Sciatic nerve (tissue), 2 donors: ENCODE data around the gene TNFRSF1B. TPM values are rescaled to one million over a fixed set of nuclear protein-coding genes. Genes with fewer than 3 reads are reported as not detected.

Experiments used
- ATAC-seq: fragments of 200-7000 bp; cut with Tn5 transposase; one replicate; pipeline ENCODE4 v1.9.1; 2020; ENCODE audit warnings: mild to moderate bottlenecking, moderate library complexity
- DNase-seq: peaks from one replicate; pipeline ENCODE4 v3.0.0-alpha.2; 2020; ENCODE audit warnings: low spot score
- intact Hi-C: fragments of 100-400 bp; cut with DNase I; formaldehyde crosslinking; loops from one replicate; pipeline ENCODE4 v1.14.2; 2022
- total RNA-seq: library from RNA; stranded (reverse); fragmentation: NEBNext Ultra II Directional; extraction: Animal tissue kit (Norgen Biotek cat#: 25700); gene quantifications from one replicate; pipeline ENCODE4 v1.2.1, GENCODE V29; 2021
- donor health status: DM: no; HTN: no; CAD: no.
- donor health status: DM: no; HTN: no; CAD: no.

Gene TNFRSF1B
- total RNA-seq, 1 donor from 2014 or later = 90.9 TPM

DNA sequence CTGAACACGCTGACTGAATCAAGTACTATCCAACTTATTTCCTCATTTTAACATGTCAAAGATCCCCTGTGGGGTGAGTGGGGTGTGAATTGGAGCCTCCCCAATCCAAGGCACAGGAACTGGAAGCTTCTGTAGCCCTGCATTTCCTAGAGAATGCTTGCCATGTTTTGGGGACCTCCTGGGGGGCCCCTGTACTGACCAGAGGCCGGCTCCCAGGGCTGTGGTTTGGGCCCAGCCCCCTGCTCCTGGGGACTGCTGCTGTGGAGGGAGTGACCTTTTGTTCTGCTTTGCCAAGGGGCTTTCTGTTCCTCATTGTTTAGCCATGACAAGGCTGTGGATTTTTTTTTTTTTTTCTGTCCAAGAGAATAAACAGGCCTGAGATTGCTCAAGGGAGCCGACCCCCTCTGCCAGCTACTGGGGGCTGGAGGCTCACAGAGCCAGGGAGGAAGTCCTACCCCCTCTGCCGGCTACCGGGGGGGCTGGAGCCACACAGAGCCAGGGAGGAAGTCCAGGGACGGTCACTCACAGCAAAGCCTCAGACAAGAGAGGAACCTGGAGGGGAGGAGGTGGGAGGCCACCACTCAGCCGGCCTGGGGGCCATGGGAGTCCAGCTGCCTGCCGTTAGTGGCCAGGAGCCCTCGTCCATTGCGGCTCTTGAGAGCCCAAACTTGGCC, 17.4 kb downstream of the TNFRSF1B start:
- DNase-seq (peak; percentile 87), ATAC-seq (peak; percentile 88)
- intact Hi-C loops = no loop called here

DNA sequence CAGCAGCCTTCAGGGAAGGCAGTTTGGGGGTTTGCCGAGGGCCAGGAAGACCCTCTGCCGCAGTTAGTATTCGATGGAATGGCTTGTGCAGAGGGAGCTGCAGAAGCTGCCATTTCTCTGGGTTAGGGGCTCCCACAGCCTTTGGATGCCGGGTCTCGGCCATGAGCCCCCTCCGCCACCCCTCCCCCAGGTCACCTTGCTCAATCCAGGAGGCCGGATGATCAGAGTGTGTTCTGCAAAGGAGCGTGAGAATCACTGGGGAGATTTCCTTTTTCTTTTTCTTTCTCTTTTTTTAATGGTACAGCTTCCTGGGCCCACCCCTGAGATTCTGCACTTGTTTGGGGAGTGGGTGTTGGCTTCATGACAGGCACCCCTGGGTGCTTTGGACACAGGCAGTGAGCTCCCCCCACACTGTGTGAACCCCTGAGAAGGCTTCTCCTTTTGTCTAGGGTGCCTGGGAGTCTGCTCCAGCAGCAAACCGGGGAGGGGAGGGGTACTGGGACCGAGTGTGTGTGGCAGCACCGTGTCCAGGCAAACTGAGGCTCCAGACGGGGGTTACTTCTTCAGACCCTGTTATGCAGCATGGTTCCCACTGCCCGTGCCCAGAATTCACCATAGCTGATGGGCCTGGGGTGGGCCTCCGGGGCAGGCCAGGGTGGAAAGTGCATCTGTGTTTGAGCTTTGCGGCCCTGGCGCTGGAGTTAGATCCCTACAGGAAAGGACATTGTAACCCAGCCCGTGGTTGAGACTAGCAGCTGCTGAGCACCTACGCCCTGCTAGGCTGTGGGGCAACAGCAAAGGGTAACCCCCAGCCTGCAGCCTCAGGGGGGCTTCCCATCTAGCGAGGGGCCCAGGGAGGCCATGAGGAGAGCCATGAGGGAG, 18.5 kb downstream of the TNFRSF1B start:
- intact Hi-C loops = no loop called here
- ATAC-seq = no peak

DNA sequence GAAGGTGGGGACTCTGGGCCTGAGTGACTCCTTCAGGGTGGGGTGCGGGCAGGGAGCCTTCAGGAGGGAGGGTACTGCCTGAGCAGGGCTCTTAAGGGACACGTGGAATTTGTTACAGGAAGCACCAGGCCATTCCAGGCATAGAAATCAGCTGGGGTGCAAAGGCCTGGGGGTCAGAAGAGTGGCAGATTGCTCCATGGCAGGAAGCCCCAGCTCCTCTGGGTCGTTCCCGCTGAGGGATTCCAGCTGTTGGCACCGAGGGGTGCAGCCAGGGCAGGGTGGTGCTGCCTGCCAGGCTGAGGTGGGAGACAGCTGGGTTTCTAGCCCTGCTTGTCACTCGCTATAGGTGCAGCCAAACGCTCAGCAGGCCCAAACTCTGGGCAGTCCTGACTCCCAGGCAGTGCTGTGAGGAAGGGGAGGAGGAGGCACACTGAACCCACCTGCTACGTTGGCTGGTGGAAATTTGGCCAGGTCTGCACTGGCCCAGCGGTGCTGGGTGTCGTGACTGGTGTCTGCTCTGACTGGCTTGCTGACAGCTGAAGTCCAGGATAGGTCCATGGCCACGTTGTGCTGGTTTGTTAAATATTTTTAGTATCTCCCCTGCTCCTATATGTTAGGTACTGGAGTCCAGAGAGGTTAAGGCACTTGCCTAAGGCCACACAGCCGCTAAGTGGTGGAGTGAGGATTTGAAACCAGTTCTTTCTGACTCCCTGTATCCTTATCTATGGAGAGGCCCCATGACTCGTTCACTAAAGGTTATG, 19.3 kb downstream of the TNFRSF1B start:
- DNase-seq (no peak), ATAC-seq (no peak)
- intact Hi-C loops = no loop called here

More for the DNA sequence above, 18.5 kb downstream of the TNFRSF1B start:
- DNase-seq = no peak

DNA sequence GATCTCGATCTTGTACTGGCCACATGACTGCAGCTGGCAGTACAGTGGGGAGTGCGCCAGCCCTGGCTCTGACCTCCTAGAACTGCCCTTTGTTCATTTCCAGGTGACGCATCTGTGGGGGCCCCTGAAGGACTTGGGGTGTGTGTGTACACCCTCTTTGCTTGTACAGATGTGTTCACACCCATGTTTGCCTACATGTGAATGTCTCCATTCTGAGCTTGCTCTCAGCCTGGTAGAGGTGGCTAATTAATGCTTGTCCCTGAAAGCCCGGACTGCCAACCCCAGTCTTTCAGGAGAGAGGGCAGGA, 19.8 kb downstream of the TNFRSF1B start:
- no peak for DNase-seq
- no peak for ATAC-seq
- intact Hi-C loops = no loop called here

DNA sequence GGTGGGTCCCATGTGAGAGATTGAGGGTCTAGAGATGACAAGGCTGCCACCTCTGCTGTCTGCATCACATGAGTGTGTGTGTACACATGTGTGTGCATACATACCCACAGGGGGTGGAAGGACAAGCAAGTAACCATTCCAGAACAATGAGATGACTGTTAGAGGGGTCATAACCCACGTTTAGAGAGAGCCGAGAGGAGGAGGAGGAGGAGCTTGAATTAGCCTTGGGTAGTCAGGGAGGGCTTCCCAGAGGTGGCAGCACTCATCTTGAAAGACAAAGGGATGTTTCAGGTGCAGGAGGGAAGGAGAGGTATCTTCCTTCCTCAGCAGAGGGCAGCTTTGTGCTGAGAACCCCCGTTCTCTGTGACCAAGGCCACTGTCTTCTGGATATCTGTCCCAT, 21.3 kb downstream of the TNFRSF1B start:
- ATAC-seq (no peak), DNase-seq (no peak)
- intact Hi-C loops = no loop called here

DNA sequence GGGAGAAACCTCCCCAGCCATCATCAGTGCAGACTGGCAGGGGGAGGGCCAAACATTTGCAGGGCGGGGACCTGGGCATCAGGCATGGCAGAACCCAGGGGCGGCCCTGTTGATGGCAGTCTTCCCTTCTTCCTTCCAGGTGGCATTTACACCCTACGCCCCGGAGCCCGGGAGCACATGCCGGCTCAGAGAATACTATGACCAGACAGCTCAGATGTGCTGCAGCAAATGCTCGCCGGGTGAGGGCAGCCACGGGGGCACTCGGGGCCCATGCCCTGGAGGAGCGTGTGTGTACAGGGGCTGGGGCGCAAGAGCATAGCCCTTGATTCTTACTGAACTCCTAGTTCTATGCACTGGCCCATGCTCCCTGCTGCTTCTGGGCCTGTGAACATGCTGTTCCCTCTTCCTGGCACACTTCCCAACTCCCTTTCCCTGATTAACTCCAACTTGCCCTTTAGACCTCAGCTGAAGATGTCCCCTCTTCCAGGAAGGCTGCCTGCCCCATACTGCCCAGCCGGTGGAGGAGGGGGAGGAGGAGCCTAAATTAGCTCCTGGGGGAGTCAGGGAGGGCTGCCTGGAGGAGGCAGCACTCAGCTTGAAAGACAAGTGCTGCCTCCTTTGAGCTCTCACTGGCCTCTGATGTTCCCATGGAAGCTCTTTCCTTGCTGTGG, 22.0 kb downstream of the TNFRSF1B start:
- DNase-seq = no peak
- intact Hi-C loops = no loop called here
- ATAC-seq = no peak

DNA sequence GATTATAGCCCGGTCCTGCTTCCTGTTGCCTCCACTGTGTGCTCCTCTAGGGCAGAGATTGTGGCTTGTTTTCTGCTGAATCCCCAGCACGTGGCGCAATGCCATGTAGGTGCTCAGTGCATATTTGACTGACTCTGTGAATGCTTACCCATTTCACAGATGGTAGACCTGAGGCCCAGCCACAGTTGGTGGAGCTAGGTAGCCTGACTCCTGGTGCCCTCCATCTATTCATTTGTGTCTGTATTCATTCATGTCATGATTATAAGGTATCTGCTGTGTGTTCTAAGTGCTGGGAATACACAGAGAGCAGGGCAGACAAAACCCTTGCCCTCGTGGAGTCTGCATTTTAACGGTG, 22.5 kb downstream of the TNFRSF1B start:
- no peak for ATAC-seq
- DNase-seq = no peak
- intact Hi-C loops = no loop called here

DNA sequence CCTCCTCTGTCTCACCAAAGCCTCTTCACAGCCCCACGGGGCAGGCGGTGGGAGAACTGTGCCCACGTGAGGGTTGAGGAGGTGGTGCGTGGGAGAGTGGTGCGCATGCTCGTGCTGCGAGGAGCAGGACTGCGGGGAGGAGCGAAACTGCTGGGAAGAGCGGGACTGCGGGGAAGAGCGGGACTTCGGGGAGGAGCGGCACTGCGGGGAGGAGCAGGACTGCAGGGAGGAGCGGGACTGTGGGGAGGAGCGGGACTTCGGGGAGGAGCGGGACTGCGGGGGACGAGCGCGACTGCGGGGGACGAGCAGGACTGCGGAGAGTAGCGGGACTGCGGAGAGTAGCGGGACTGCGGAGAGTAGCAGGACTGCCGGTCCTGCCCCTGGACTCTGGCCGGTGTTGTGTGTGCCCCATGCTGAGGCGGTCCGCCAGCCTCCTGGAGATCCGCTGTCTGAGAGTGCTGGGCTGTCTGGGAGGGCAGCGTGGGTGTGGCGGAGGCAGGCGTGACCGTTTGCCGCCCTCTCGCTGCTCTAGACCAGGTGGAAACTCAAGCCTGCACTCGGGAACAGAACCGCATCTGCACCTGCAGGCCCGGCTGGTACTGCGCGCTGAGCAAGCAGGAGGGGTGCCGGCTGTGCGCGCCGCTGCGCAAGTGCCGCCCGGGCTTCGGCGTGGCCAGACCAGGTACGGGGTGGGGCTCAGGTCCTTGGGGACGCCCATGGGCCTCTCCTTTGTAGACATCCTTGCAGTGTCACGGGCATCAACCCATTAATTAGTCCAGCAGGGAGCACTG, 24.6 kb downstream of the TNFRSF1B start:
- DNase-seq = no peak
- no peak for ATAC-seq
- intact Hi-C loops = no loop called here

DNA sequence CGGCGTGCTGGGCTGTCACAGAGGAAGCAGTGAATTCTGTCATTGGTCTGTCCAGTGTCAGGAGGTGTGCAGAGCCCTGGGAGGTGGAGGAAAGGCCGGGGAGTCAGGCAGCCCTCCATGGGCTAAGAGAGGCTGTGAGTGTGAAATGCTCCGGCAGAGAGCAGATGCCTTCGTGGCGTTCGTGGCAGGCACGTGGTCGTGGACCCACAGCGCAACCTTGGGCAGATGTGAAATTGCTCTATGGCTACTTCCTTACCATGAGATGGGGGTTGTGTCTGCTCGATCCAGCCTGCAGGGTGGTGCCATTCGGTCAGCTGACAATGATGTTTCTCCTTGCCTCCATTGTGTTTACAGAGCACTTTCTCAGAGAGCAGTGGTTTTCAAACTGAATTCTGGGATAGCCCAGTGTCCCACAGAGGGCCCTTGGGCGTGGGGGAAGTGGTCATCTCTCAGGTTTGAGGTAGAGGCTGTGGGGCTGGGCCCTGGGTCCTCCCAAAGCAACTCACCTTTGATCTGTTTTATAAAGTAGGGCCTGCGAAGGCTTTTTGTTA, 27.9 kb downstream of the TNFRSF1B start:
- intact Hi-C loops = no loop called here
- ATAC-seq (no peak), DNase-seq (no peak)

DNA sequence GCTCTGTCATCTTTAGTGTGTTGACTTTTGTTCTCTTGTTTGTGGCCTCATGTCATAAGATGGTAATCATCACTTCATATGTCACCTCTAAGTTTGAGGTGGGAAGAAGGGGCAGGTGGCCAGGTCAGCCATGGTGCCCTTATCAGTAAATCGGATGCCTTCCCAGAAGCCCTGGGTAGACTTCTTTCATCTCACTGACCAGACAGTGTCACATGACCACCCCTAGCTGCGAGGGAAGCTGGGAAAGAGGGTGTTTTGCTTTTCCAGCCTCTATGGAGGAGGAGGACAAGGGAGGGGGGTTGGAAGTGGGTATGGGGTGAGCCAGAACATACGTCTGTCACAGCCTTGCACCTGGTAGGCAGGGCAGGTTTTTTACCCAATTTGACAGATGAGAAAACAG, 28.6 kb downstream of the TNFRSF1B start:
- DNase-seq (no peak), ATAC-seq (no peak)
- intact Hi-C loops = no loop called here

DNA sequence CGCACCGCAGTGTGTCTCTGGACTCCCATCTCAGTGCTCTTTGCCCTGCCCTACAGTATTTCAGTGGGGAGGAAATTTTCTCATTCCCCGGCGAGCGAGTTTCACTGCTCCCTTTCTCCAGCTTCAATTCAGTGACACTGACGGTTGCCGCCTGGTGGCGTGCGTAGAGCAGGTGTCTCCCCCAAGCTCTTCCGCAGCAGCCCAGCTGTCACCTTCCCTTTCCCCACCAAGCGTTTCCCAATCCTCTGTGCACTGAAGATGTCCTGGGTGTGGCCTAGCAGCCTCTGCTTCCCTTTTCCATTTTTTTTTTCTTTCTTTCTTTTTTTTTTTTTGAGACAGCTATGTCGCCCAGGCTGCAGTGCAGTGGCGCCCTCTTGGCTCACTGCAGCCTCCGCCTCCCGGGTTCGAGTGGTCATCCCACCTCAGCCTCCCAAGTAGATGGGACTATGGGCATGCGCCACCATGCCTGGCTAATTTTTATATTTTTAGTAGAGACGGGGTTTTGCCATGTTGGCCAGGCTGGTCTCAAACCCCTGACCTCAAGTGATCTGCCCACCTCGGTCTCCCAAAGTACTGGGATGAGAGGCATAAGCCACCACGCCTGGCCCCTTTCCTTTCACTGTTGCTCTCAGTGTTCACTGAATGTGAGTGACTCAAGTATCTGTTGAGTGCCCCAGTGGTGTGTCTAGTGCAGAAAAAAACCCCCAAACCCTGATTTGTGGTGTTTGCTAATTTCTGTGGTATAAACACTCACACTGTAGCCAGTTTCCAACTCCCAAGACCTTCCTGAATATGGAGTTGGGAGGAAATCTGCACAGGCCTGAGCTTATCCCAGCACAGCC, 30.1 kb downstream of the TNFRSF1B start:
- intact Hi-C loops = no loop called here
- ATAC-seq (peak; percentile 77), DNase-seq (no peak)

DNA sequence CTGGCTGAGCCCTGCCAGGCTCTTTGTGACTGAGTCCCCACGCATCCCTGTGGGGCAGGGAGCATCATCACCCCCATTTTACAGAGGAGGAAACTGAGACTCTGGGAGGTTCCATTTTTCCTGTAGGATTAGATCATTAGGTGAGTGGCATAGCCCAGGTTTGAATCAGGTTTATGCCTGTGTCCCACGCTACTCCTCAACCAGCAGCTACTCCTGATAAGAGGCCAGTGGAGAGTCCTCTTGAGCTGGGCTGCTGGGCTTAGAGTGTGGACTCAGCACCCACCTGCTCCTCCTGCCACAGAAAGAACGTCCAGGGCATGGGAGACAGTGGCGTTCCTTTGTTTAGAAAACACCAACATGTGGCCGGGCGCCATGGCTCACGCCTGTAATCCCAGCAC, 30.7 kb downstream of the TNFRSF1B start:
- intact Hi-C loops = no loop called here
- ATAC-seq (no peak), DNase-seq (no peak)

DNA sequence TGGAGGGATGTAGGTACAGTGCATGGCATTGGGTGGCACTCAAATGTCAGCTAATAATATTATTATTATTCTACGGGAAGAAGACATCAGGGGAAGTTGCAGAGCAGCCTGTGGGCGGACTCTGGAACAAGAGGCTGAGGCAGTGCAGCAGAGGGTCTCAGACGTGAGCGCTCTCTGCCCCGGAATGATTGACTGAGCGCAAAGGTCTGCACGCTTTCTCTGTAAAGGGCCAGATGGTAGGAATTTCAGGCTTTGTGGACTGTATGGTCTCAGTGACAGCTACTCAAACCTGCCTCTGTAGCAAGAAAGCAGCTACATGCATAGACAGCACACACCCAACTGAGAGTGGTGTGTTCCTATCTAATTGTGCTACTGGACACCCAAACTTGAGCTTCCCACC, 33.4 kb downstream of the TNFRSF1B start:
- no peak for DNase-seq
- intact Hi-C loops = no loop called here
- no peak for ATAC-seq

DNA sequence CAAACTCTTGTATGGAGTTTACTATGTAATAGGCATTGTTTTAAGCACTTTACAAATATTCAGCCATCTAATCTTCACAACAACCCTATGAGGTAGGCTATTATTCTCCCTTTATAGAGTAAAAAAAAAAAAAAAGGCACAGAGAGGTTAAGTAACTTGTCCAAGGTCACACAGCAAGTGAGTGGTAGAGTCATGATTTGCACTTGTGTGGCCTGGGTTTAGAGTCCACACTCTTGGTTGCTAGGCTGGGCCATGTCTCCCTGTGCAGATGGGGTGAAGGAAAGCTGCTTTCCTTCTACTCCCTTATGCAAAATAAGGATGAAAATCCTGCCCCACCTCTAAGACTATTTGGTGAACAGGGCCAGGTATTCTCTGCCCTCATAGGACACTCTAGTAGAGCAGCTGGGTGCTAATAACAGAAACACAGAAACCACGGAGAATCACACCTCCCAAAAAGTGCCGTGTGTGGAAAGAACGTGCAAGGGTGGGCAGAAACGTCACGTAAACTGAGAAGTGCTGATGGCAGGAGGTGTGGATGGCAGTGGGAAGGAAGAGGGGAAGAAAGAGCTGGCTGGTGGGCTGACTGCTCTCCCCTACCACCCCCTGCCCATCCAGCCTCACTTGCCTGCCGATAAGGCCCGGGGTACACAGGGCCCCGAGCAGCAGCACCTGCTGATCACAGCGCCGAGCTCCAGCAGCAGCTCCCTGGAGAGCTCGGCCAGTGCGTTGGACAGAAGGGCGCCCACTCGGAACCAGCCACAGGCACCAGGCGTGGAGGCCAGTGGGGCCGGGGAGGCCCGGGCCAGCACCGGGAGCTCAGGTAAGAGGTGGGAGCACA, 34.8 kb downstream of the TNFRSF1B start:
- intact Hi-C loops = no loop called here
- no peak for ATAC-seq

DNA sequence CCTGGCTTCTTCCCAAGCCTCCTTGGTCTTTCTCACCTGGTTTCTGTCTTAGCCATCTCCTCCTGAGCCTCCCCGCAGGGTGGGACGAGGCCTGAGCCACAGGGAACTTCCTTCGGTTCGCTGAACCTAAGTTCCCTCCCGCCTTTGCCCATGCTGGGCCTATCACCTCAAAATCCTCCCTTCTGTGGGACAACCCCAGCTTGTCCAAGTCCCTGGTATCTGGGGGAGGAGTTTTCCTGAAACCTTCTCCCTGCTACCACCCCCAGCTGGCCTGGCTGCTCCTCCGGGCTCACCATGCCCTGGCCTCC, 35.4 kb downstream of the TNFRSF1B start:
- intact Hi-C loops = no loop called here
- no peak for ATAC-seq
- DNase-seq = no peak

More for the DNA sequence above, 34.8 kb downstream of the TNFRSF1B start:
- DNase-seq = no peak

DNA sequence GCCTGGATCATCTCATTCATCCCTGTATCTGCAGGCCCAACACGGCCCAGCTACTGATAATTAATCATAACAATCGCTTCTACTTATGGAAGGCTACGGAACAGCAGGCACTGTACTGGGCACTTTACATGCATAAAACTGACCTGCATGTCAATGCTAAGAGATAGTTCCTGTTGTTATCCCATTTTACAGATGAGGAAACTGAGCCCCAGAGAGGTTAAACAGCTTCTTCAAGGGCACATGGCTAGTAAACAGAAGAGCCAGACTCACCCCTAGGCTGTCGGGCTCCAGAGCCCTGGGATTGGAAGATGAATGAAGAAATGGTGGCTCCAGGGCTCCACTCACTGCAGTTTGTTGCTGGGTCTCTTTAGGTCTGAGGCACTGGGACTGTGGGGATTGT, 35.8 kb downstream of the TNFRSF1B start:
- intact Hi-C loops = no loop called here
- DNase-seq = no peak
- no peak for ATAC-seq
